ENCODE measurements around the gene SLC2A9.

The SLC2A9 gene

DNA sequence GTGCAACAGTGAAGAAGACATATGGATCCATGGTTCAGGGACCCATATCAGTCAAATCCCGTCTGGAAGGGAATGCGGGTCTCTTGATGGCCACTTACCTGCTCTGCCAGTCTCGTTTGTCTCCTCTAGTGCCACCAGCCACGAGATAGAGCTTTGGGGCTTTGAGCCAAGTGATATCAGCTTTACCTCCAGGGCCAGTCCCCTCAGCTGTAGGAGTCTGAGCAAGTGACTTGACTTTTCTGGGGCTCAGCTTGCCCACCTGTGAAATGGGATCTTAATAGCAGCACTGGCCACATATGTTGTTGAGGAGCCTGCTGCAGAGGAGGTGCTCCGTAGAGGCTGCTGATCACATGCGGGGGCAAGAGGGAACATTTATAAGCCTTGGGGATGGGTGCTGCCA is 1.2 kb downstream of the SLC2A9 start:
- no peak for DNase-seq (ENCODE audit: low spot score)

DNA sequence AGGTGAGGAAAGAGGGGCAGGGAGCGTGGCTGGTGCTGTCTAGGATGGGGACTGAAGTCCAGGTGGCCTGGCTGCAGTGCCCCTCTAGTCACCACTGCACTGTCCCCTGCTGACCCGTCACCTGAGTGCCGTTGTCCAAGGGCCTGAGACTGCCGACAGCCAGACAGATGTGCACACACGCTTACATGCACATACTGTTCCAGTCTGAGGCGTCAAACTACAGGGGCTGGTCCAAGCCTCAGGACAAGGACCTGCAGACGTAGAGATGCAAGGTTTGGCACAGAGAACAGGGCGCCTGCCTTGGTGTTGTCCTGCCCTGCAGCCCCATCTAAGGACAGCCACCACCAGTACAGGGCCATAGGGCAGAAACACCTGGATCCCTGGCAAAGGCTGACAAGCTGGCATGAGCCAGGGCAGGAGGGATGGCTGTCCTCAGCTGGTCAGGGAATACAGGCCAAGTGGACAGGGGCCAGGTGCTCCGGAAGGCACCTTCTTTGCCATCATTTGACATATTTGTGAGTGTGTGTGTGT is 1.7 kb downstream of the SLC2A9 start:
- no peak for DNase-seq (ENCODE audit: low spot score)

DNA sequence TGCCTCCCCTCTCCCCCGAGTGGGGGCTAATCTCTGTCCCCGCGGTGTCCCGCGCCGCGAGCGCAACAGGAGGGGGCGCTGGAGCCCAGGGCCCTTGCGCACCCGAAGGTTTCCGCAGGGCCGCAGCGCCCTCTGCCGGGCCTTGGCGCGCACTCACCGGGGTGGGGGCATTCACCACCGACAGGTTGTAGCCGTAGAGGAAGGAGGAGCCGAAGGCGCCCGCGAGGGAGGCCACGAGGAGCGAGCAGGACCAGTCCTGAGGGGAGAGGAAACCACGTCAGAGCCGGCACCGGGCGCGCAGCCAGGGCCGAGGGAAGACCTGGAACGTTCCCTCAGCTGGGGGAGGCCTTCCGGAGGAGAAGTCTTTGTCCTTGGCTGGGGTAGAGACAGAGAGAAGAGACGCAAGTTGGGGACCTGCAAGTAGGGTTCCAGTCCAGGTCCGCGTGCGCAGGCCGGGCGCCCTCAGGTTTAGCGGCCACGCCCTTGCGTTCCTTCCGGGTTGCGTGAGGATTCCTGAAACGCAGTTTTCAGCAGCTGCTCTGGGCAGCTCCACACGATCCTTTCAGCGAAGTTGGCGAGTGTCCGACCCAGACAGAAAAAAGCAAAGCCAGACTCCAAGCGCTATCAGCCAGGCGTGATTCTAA is 2.4 kb downstream of the SLC2A9 start:
- peak; percentile 88 for DNase-seq (ENCODE audit: low spot score)

DNA sequence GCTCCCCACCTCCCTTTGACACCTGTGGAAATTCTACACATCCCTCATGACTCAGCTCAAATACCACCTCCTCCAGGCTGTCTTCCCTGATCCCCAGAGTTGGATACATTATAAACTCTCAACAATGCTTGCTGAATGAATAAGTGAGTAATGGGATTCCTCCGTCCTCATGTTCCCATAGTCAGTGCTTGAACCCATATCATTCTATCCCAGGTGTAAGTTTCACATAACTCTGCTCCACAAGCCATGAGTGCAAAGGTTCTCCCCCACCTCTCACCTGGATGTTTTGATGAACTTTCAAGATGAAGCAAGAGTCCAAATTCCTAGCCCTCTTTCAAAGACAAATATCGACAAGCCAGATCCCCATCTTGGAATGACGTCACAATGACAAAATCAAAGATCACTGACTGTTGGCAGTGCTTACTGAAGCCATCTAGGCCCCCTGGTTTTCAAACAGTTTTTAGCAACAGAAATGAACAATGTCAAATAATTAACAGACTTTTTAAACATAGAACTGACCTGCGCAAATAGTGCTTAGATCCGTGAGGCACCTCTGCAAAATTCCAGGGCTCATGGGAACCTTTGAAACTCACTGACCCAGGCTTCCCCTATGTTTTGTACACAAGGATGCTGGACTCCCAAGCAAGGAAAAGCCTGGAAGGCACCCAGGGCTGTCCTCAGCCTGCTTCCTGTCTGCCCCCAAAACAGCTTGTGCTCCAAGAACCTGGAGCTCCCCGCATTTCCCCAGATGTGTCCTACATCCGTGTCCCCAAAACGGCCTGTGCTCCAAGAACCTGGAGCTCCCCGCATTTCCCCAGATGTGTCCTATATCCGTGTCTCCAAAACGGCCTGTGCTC is 4.0 kb downstream of the SLC2A9 start:
- no peak for DNase-seq (ENCODE audit: low spot score)

DNA sequence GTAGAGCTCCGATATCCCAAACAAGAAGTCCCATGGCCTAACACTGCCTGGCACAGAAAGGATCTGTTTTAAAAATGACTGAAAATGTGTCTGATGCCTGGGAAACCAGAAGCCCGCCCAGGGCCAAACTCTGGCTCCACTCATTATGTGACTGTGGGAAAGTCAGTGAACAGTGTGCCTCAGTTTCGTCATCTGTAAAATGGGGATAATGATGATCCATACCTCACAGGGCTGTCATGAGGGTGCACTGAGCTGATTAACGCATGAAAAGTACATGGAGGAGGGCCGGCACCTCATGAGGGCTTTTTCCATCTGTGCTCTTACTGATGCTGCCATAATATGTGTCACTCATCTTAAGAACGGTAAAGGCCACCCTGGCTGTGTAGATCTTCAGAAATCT is 5.1 kb downstream of the SLC2A9 start:
- DNase-seq (ENCODE audit: low spot score) = no peak

DNA sequence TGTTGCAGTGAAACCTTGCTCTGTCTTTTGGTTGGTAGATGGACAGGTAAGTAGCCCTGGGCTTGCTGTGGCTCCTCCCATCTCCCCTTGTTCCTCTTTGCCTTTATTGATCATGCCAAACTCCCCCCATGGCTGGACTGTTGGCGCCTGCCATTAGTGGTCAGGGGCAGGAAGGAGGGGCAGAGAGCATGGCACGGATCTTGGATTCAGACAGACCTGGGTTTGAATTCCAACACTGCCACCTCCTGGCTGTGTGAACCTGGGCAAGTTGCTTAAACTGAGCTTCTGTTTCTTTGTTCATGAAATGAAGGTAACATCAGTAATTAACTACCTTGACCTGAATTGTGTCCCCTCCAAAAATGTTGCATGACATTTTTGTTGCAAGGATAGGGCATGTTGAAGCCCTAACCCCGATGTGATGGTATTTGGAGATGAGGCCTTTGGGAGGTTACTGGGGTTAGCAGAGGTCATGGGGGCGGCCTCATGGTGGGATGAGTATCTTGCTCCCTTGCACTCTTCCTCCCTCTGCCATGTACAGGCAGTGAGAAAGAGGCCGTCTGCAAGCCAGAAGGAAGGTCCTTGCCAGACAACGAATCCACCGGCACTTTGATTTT is 6.0 kb downstream of the SLC2A9 start:
- DNase-seq (ENCODE audit: low spot score) = peak; percentile 60

DNA sequence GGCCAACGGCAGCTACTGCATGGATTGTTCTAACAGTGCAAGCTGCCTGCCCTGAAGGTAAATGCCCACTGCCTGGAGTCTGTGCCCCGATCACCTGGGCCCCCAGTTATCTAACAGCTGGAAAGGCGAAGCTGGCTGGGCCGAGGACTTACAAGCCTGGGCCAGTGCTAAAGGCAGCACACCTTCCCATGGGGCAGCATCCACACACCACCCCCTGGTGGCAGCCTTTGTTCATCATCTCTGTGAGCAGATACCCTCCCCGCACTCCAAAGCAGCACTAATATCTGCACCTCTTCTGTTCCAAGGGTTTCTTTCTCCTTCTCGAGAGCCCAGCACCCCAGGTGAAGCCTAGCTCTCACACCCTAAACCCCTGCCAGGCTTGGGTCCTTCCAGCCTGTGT is 7.6 kb downstream of the SLC2A9 start:
- no peak for DNase-seq (ENCODE audit: low spot score)

DNA sequence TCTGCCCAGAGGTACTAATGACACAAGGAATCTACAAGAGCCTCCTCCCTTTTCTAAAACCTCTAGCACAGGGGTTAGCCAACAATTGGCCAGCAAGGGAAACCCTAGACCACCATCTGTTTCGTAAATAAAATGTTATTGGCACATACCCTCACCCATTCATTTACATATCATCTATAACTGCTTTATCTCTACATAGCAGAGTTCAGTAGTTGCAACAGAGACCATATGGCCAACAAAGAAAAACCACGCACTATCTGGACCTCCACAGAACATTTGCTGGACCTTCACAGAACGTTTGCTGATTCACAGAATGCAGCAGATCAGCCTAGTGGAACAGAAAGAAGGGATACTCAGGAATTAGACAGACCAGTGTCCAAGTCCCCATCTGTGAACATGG is 9.4 kb downstream of the SLC2A9 start:
- DNase-seq (ENCODE audit: low spot score) = no peak

DNA sequence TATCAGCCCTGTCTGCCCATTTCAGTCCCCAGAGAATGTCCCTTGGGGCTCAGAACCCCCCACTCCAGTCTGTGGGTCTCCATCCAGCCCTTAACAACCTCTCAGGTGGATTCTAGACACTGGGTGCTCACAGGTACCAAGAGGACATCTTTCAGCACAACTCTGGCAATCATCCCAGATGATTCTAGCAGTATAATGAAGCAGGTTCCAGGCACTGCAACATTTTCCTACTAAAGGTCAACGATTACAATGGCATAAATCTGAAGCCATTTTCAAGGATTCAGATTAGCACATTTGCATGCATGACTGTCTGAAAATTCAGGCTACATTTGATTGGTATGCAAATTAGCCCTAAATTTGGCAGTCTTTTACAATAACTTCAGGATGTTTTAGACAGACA is 10.0 kb downstream of the SLC2A9 start:
- DNase-seq (ENCODE audit: low spot score) = no peak

DNA sequence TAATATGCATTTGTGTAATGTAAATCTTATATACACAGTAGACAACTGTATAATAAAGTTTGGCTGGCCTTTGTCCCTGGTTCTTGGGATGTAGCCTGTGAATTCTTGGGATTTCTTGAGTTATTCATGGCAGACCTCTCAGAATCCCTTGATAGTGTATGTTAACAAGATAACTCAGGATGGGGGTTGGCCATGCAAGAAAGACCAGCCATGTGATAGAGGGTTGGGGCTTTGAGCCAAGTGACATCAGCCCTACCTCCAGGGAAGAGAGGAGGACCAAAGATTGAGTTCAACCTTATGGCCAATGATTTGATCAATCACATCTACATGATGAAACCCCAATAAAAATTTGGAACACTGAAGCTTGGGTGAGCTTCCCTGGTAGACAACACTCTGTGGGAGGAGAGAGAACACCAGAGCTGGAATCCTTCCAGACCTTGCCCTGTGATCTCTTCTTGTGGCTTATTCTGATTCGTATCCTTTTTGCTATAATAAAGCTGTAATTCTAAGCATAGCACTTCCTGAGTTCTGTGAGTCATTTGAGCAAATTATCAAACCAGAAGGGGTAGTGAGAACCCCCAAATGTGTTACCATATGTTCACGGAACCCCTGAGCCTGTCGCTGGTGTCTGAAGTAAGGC is 11.3 kb downstream of the SLC2A9 start:
- no peak for DNase-seq (ENCODE audit: low spot score)

DNA sequence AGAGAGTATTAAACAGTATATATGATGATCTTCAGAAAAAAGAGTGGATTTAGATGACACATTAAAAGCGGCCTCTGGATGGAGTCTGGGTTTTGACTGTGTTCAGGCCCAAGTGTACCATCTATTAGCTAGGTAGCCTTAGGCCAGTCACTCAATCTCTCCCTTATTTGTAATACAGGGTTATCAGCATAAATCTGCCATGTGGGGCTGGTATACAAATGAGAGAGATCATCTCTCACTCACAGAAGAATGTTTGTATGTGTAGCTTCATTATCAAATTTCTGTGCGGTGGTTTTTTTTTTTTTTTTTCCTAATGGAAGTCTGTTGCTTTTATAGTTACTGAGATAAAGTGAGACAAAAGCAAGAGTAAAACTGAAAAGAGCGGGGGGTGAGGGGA is 12.7 kb downstream of the SLC2A9 start:
- DNase-seq (ENCODE audit: low spot score) = no peak

DNA sequence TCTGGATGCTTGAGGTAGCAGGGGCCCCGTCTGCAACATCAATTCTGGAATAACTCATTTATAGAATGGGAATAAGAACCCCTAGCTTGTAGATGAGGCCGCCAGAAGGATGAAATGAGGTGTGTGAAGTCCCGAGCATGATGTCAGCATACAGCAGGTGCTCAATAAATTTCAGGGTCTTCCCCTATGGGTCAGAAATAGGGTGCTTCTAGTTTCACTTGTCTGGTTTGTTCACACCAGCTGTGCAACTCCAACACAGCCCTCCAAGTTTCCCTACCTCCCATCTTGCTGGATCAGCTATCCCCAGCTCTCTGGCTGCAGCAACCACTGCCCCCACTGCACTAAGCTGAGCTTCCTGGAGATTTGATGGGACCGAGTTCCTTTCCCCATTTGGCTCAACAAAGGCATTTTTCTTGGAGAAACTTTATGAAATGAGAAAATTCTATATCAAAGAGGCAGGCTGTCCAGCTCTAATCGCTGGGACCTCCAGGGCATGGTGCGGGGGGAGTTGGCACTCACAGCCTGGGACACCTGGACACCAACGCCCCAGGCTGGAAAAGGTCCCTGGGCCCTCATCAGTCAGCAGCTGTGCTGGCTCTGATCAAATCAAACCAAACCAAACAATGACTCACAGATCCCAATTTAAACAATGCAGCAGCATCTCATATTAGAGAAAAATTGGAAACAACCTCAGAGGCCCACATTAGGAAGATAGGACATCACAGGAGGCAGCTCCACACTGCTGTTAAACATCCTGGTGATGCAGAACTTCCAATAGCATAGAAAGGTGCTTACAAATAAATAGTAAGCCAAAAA is 13.3 kb downstream of the SLC2A9 start:
- no peak for DNase-seq (ENCODE audit: low spot score)

DNA sequence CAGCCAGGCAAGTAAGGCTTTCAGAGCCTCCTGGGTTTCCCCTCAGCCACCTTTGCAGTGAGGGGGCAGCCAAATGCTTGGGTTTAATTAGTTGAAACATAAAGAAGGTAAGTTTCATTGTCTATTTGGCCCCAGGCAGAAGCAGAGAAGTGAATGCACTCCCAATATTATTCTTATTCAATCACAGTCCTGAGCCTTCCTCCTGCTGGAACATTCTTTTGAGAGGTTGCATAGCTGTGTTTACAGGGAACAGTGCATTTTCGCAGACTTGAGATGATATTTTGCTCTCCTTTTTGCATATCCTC is 13.9 kb downstream of the SLC2A9 start:
- DNase-seq (ENCODE audit: low spot score) = no peak

DNA sequence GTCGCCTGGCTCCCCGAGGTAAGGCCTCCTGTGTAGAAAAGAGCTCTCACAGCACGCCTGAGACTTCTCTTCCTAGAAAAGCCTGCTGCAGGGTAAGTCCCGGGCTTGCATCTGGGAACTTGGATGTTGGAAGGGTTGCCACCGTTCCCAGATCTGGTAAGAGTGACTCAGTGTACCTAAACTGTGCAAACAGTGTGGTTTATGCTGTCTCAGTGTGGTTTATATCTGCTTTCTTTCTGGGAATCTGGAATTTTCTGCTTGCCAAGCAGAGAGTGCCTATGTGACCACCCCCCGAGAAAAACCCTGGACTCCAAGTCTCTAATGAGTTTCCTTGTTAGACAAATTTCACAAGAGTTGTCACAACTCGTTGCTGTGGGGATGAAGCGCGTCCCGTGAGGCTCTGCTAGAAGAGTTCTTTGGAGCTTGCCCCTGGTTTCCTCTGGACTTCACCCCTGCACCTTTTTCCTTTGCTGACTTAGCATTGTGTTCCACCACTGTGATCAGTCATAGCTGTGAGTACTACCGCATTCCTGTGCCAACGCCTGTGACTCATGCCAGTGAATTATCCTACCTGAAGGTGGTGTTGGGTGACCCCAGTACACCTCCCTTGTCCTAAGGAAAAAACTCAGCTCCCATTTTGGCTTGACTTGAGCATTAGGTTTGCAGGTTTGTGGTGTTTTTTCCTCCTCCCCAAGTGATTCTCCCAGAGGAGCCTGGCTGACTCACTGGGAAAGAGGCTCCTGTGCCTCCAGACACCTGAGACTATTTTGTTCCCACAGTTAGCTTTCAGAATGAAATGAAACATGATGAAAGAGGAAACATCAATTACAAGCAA is 14.5 kb downstream of the SLC2A9 start:
- no peak for DNase-seq (ENCODE audit: low spot score)

DNA sequence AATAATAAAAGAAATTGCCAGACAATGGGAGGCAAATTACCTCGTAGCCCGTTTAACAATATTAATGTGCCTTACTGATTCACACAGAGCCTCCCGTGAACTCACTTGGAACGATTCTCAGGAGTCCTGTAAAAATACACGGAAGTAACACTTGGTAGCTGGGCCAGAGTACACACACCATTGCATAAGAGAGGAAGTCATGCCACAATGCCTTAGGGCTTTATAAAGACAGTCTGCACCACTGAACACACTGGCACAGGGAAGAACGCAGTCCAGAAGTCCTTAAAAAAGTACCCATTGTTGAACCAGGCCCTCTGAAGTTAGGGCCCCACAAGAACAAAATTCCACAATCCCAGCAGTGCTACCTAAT is 15.1 kb downstream of the SLC2A9 start:
- no peak for DNase-seq (ENCODE audit: low spot score)

DNA sequence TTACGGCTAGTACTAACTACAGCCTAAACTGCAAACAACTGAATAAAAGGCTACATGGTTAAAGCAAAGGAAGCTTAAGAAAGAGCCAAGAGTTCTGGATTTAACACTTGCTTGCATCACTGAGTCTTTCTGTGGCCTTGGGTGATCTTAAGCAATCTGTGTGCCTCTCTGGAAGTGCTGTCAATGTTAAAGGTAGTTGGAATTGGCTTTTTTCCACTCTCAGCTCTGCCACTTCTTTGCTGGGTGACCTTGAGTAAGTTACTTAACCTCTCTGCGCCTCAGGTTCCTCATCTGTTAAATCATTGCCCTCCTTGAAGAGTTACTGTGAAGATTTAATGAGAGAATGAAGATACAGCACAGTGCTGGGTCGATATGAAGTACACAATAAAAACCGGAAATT is 15.7 kb downstream of the SLC2A9 start:
- no peak for DNase-seq (ENCODE audit: low spot score)

DNA sequence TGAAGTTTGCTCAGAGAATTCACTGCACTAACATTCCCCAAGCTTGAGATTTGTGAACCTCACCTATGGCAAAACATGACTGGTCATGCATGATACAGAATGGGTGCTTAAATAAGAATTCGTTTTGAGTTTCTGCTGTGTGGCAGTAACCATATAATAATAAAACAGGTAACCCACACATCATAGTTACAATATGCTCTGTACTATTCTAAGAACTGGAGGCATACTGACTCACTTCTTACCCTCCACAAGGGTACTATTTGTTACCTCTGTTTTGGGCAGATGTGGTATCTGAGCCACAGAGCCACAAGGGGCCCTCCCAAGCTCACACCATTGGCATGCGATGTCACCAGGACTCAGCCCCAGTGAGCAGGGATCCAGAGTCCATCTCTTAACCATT is 17.6 kb downstream of the SLC2A9 start:
- no peak for DNase-seq (ENCODE audit: low spot score)

DNA sequence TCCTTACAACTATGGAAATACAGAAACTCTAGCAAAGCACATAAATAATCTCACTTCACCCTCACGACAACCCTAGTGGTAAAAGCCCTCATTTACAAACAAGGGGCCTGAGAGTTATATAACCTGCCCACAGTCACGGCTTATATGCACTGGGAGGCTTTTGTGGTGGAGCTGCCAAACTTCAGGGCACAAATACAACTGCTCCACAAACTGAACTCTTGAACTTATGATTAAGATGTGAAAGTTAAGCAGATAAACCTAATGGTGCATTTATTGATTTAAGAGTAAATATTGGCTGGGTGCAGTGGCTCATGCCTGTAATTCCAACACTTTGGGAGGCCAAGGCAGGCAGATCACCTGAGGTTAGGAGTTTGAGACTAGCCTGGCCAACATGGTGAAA is 19.0 kb downstream of the SLC2A9 start:
- DNase-seq (ENCODE audit: low spot score) = no peak

DNA sequence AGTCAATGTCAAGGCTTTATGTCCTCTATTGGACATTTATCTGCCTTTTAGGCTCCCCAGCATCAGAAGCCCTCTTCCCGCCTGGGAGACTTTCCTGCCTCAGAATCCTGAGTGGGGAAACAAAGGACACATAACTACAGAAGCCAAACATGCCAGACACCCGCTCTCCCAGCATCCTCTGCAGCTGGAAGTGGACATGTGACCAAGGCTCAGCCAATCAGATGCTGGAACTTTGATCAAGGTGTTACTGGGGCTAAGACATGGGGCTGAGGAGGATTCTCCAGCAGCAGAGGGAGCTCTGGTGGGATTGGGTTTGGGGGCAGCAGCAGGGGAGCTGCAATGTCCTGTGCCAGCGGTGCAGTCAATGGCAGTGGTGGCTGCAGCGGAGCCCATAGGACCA is 19.5 kb downstream of the SLC2A9 start:
- no peak for DNase-seq (ENCODE audit: low spot score)

DNA sequence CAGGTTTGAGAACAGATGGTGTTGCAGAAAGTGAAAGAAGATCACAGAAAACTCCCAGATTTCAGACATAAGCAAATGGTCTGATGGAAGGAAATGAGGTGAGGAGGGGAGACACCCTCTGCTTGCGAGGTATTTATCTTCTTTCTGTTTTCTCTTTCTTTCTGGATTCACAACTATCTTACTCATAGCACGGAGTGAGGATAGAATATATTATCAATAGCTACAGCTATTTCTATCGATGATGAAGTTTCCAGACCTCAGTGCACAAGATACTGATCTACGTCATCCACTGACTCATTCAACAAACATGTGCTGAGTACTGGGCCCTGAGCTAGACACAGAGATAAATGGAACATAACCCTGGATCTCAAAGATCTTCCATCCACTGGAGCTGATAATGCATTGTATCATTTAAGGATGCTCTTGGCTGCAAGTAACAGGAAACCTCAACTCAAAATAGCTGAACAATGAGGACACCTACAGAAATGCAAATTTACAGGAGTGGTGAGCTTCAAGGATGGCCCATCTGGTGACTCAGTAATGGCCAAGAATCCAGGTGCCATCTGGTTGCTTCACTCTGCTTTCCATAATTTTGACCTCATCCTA is 21.2 kb downstream of the SLC2A9 start:
- DNase-seq (ENCODE audit: low spot score) = no peak

DNA sequence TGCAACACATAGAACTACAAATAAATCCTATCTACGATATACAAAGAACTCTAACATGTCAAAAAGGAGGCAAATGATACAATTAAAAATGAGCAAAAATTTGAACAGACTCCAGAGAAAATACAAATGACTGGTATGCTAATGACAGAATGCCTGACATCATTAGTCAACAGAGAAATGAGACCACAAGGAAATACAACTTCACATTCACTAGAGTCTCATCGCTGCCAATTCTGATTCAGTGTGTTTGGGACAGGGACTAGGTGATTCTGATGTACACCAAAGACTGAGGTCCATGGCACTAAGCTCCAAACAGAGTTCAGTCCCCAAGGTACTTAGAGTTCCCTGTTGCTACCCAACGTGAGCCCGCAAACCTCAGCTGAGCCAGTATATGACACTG is 23.4 kb downstream of the SLC2A9 start:
- DNase-seq (ENCODE audit: low spot score) = no peak

All from globus pallidus (tissue), 1 donor.